Right lobe of liver (tissue), 6 donors: Measurements from ENCODE around the gene DRD1. TPM values are rescaled to one million over a fixed set of nuclear protein-coding genes. Genes with fewer than 3 reads are reported as not detected.
A peak's percentile ranks its signal among the peaks of the same experiment; 100 is the strongest.

Experiments
- ATAC-seq, 4 donors: fragments of 200-7000 bp; cut with Tn5 transposase; one replicate each; pipeline ENCODE4 v1.9.1; 2020; ENCODE audit warnings: mild to moderate bottlenecking in 4 of 4, moderate library complexity in 4 of 4
- DNase-seq, 3 donors: peaks; one replicate each; pipeline ENCODE4 v3.0.0-alpha.2; 2020
- H3K27ac ChIP-seq, 3 donors: fragments of 200-600 bp; one replicate each; pipeline ENCODE4 v1.8.0; 2022
- H3K27me3 ChIP-seq, 2 donors: fragments of 200-600 bp; one replicate each; pipeline ENCODE4 v1.8.0; 2022
- H3K36me3 ChIP-seq, 4 donors: fragments of 200-600 bp; sonication (generic) in 1 of 4; one replicate each; pipeline versions ENCODE4 v1.5.1 to v1.8.0; 2017 to 2022; ENCODE audit warnings: control low read depth in 1 of 4
- H3K4me1 ChIP-seq, 4 donors: fragments of 200-600 bp; sonication (generic) in 1 of 4; one replicate each; pipeline versions ENCODE4 v1.5.1 to v1.8.0; 2017 to 2022; ENCODE audit warnings: control low read depth in 1 of 4
- H3K4me3 ChIP-seq, 3 donors: fragments of 200-600 bp; one replicate each; pipeline ENCODE4 v1.8.0; 2022
- H3K9me3 ChIP-seq, 4 donors: fragments of 200-600 bp; sonication (generic) in 1 of 4; one replicate each; pipeline versions ENCODE4 v1.5.1 to v1.8.0; 2017 to 2022; ENCODE audit warnings: control low read depth in 1 of 4
- CTCF ChIP-seq, 4 donors: fragments of 200-600 bp in 3 of 4; fragments of 450-650 bp in 1 of 4; IDR thresholded peaks; one replicate each; pipeline versions ENCODE4 v1.5.1 to v1.8.0; 2016 to 2022; ENCODE audit warnings: antibody characterized with exemption in 4 of 4, mild to moderate bottlenecking in 2 of 4
- POLR2A ChIP-seq: fragments of 450-650 bp; IDR thresholded peaks from one replicate; pipeline ENCODE4 v1.6.1; 2017; ENCODE audit warnings: antibody characterized with exemption, mild to moderate bottlenecking
- WGBS: methylation state at CpG from one replicate; pipeline ENCODE4 v1.1.6; 2018; ENCODE audit warnings: low coverage, low lambda C conversion rate; ENCODE audit not compliant: insufficient coverage; ENCODE audit errors: missing lambda C conversion rate; 5-methylcytosine and 5-hydroxymethylcytosine counted together
- intact Hi-C, 2 donors: fragments of 100-400 bp; cut with DNase I; formaldehyde crosslinking; loops; one replicate each; pipeline versions ENCODE4 v1.11.2 to v1.14.1; 2022
- total RNA-seq, 6 experiments: library from RNA; depleted of rRNA in 2 of 6; stranded (reverse); fragments of >200 nt in 2 of 6; fragmentation: NEBNext Ultra II Directional in 3 of 6; extraction: Animal tissue kit (Norgen Biotek cat#: 25700) in 3 of 6; gene quantifications; one replicate each; pipeline versions ENCODE4 v1.1.0 to v1.2.4, GENCODE V29; 2016 to 2023
- donor health status: DM: no; HTN: yes; CAD: no.
- donor health status: DM: no; HTN: no; CAD: no.
- donor health status: DM: no; HTN: no; CAD: no.
- donor health status: DM: no; HTN: yes; CAD: no.
- donor health status: DM: no; HTN: yes; CAD: no.

The DRD1 gene
- total RNA-seq, 6 experiments from 2014 or later, result 0.06 to 0.18 (median 0.15) TPM; not detected in 3

GRCh38 chr5:175484322-175484721 is 40.3 kb upstream of the DRD1 start:
- intact Hi-C loops, result no loop called here
- no peaks in the 10 kb centered on the region for H3K9me3 ChIP-seq
- no CpG with 5 or more reads among the region's 26 CpGs for WGBS
- no peak overlapping the region for H3K4me3 ChIP-seq
- H3K27me3 ChIP-seq, result no peaks in the 10 kb centered on the region
- peak overlapping the region in 1 of 3 donors; percentile 26 for H3K27ac ChIP-seq
- peak in 1 of 3 donors; percentile 41 for DNase-seq
- TF ChIP-seq POLR2A (no peak), CTCF (IDR thresholded peaks at IDR 0.05) (no peak)
- peak in 1 of 4 donors; percentile 8 for ATAC-seq
- peaks cover 0 to 41% (median 21%) of the 10 kb centered on the region in 4 donors for H3K4me1 ChIP-seq
- peaks cover 0 to 4% (median 0%) of the 10 kb centered on the region in 4 donors for H3K36me3 ChIP-seq

GRCh38 chr5:175483337-175483736 is 39.4 kb upstream of the DRD1 start:
- H3K9me3 ChIP-seq, result no peaks in the 10 kb centered on the region
- no peak overlapping the region for H3K27ac ChIP-seq
- peaks cover 0 to 41% (median 21%) of the 10 kb centered on the region in 4 donors for H3K4me1 ChIP-seq
- H3K4me3 ChIP-seq, result no peak overlapping the region
- no peak for ATAC-seq
- no peak for TF ChIP-seq POLR2A
- no peak for DNase-seq
- intact Hi-C loops, result no loop called here
- peaks cover 0 to 4% (median 0%) of the 10 kb centered on the region in 4 donors for H3K36me3 ChIP-seq
- 81% methylated on average over 8 of the region's 8 CpGs for WGBS
- no peaks in the 10 kb centered on the region for H3K27me3 ChIP-seq

GRCh38 chr5:175479125-175479881 is 35.3 kb upstream of the DRD1 start:
- intact Hi-C loops, result no loop called here
- ATAC-seq, result peak; percentile 1 to 12 (median 7)
- WGBS, result 25% methylated on average over 12 of the region's 13 CpGs
- no peak for DNase-seq
- H3K36me3 ChIP-seq, result peaks cover 0 to 4% (median 0%) of the 10 kb centered on the region in 4 donors
- no peaks in the 10 kb centered on the region for H3K27me3 ChIP-seq
- no peaks in the 10 kb centered on the region for H3K9me3 ChIP-seq
- H3K4me1 ChIP-seq, result peaks cover 0 to 60% (median 30%) of the 10 kb centered on the region in 4 donors
- TF ChIP-seq CTCF (IDR thresholded peaks at IDR 0.05) (no peak), POLR2A (no peak)
- peak overlapping the region; percentile 73 to 82 (median 74) for H3K4me3 ChIP-seq
- peak overlapping the region; percentile 85 to 97 (median 91) for H3K27ac ChIP-seq

GRCh38 chr5:175478384-175479124 is 34.6 kb upstream of the DRD1 start, which contains the start of gene SFXN1:
SFXN1 (plus strand) TSS chr5:175478560; CDS start chr5:175492104, 13,544 bp downstream.
- ATAC-seq (peak; percentile 80 to 90 (median 82)), DNase-seq (peak; percentile 84 to 93 (median 91))
- Histone ChIP-seq H3K27ac (peak within 1 kb of the TSS; percentile 85 to 97 (median 91)), H3K36me3 (peaks cover 0 to 4% (median 0%) of the 10 kb centered on the region in 4 donors), H3K9me3 (no peaks in the 10 kb centered on the region), H3K4me3 (peak within 1 kb of the TSS; percentile 73 to 82 (median 74)), H3K4me1 (peaks cover 0 to 59% (median 31%) of the 10 kb centered on the region in 4 donors), H3K27me3 (no peaks in the 10 kb centered on the region)
- WGBS, result 0% methylated on average over 5 of the region's 94 CpGs
- intact Hi-C loops, result no loop called here
- TF ChIP-seq CTCF (IDR thresholded peaks at IDR 0.05) (no peak), POLR2A (peak; percentile 80)
